ENCODE data around the gene PUS3.
"Not testable (repeated sequence)": the region's sequence is repeated elsewhere in the genome, so short reads cannot be mapped to it uniquely, and the experiment has no call there.

Gene PUS3

GRCh38 chr11:125918140-125918840 is 15.3 kb upstream of the PUS3 start:
- DNase-seq (ENCODE audit: low read depth in 2 of 2), result no peak

GRCh38 chr11:125916683-125917347 is 13.8 kb upstream of the PUS3 start:
- no peak for DNase-seq (ENCODE audit: low read depth in 2 of 2)

GRCh38 chr11:125914601-125915000 is 11.6 kb upstream of the PUS3 start:
- DNase-seq (ENCODE audit: low read depth in 2 of 2), result not testable (repeated sequence)

- no peak for DNase-seq (ENCODE audit: low read depth in 2 of 2)
Observed at GRCh38 chr11:125910226-125910849, 7.3 kb upstream of the PUS3 start.

GRCh38 chr11:125904678-125905077 is 1.7 kb upstream of the PUS3 start:
- no peak for DNase-seq (ENCODE audit: low read depth in 2 of 2)

GRCh38 chr11:125903711-125904659 is 979 bp upstream of the PUS3 start, which contains the start of gene DDX25:
TSS of gene DDX25 (plus strand) at chr11:125904508. CDS start at chr11:125904518, 10 bp downstream.
- peak; percentile 8 to 25 for DNase-seq (ENCODE audit: low read depth in 2 of 2)

GRCh38 chr11:125902277-125902926 is 604 bp downstream of the PUS3 start:
- no peak for DNase-seq (ENCODE audit: low read depth in 2 of 2)

GRCh38 chr11:125901872-125902271 is 1.1 kb downstream of the PUS3 start:
- DNase-seq (ENCODE audit: low read depth in 2 of 2), result no peak

- DNase-seq (ENCODE audit: low read depth in 2 of 2), result no peak
Observed at GRCh38 chr11:125892994-125893393, 10.0 kb downstream of the PUS3 start.

- DNase-seq (ENCODE audit: low read depth in 2 of 2), result no peak
Observed at GRCh38 chr11:125892071-125892470, 10.9 kb downstream of the PUS3 start.

GRCh38 chr11:125890447-125891100 is 12.4 kb downstream of the PUS3 start:
- DNase-seq (ENCODE audit: low read depth in 2 of 2), result no peak

- peak; percentile 95 to 96 for DNase-seq (ENCODE audit: low read depth in 2 of 2)
Observed at GRCh38 chr11:125887373-125888324, 15.4 kb downstream of the PUS3 start, which contains the start of gene HYLS1. TSS of gene HYLS1 (plus strand) at chr11:125887668. CDS start at chr11:125899369, 11,701 bp downstream.

- DNase-seq (ENCODE audit: low read depth in 2 of 2), result peak in 1 of 2 donors; percentile 28
Observed at GRCh38 chr11:125886997-125887372, 16.0 kb downstream of the PUS3 start.

- DNase-seq (ENCODE audit: low read depth in 2 of 2), result no peak
Observed at GRCh38 chr11:125883375-125883774, 19.6 kb downstream of the PUS3 start.

- DNase-seq (ENCODE audit: low read depth in 2 of 2), result no peak
Observed at GRCh38 chr11:125881291-125881690, 21.7 kb downstream of the PUS3 start.

- peak in 1 of 2 donors; percentile 8 for DNase-seq (ENCODE audit: low read depth in 2 of 2)
Observed at GRCh38 chr11:125874556-125875124, 28.4 kb downstream of the PUS3 start.

GRCh38 chr11:125873881-125874555 is 29.0 kb downstream of the PUS3 start:
- no peak for DNase-seq (ENCODE audit: low read depth in 2 of 2)

- no peak for DNase-seq (ENCODE audit: low read depth in 2 of 2)
Observed at GRCh38 chr11:125872138-125872491, 30.9 kb downstream of the PUS3 start.

Measured in stimulated activated CD8-positive, alpha-beta memory T cell treated with anti-CD3 and anti-CD28 coated beads, Interleukin-15, amount 100 ng/mL, for 48 hours (primary cell).